CD4-positive, alpha-beta T cell (primary cell): ENCODE data around the gene RAB7A. TPM values are rescaled to one million over a fixed set of nuclear protein-coding genes. Genes with fewer than 3 reads are reported as not detected.

ENCODE experiments used
- ATAC-seq: fragments of 200-7000 bp; cut with Tn5 transposase; one replicate; pipeline ENCODE4 v1.10.0; 2022; ENCODE audit warnings: mild to moderate bottlenecking; ENCODE audit not compliant: poor library complexity
- CTCF ChIA-PET: fragments of 350-600 bp; sonication (Branson Sonifier 250); formaldehyde crosslinking; loops from one replicate; lab custom pipeline; 2021; ENCODE audit warnings: antibody characterized with exemption, inconsistent platforms; lab: Charles Lee
- POLR2A ChIA-PET: fragments of 350-600 bp; sonication (Branson Sonifier 250); formaldehyde crosslinking; loops from one replicate; lab custom pipeline; 2021; ENCODE audit warnings: antibody characterized with exemption, inconsistent platforms; lab: Charles Lee
- DNase-seq, 14 experiments: peaks; one replicate each; pipeline ENCODE4 v3.0.0-alpha.2; 2013 to 2020; ENCODE audit warnings: mixed read lengths in 2 of 14
- H3K27ac ChIP-seq, 2 donors: one replicate each; pipeline versions ENCODE4 v1.5.1 to v1.7.0; 2013; ENCODE audit warnings: low read length in 2 of 2, low read depth in 1 of 2, mild to moderate bottlenecking in 1 of 2
- H3K27me3 ChIP-seq, 2 experiments: 1 replicate in 1 of 2; 2 replicates in 1 of 2; pipeline versions ENCODE4 v1.6.1 to v1.7.0; 2013; ENCODE audit warnings: low read length in 2 of 2, control low read depth in 1 of 2, mild to moderate bottlenecking in 1 of 2, moderate library complexity in 1 of 2; ENCODE audit not compliant: insufficient read depth in 2 of 2, control insufficient read depth in 1 of 2
- H3K36me3 ChIP-seq: one replicate; pipeline ENCODE4 v1.6.1; 2013; ENCODE audit warnings: low read length, control low read depth; ENCODE audit not compliant: insufficient read depth
- H3K4me1 ChIP-seq: one replicate; pipeline ENCODE4 v1.6.1; 2013; ENCODE audit warnings: low read length, control low read depth; ENCODE audit not compliant: insufficient read depth
- H3K4me3 ChIP-seq: one replicate; pipeline ENCODE4 v1.5.1; 2013; ENCODE audit warnings: mild to moderate bottlenecking, low read length, moderate library complexity
- H3K9me3 ChIP-seq, 2 experiments: 1 replicate in 1 of 2; 2 replicates in 1 of 2; pipeline versions ENCODE4 v1.6.1 to v1.7.0; 2013; ENCODE audit warnings: low read length in 2 of 2, mild to moderate bottlenecking in 2 of 2, control low read depth in 1 of 2, moderate library complexity in 1 of 2; ENCODE audit not compliant: control insufficient read depth in 1 of 2, insufficient read depth in 1 of 2
- H3K27ac Mint-ChIP-seq: one replicate; pipeline ENCODE4 v1.8.0; 2020; ENCODE audit warnings: mixed read lengths
- H3K27me3 Mint-ChIP-seq: one replicate; pipeline ENCODE4 v1.8.0; 2021; ENCODE audit warnings: mixed read lengths
- H3K36me3 Mint-ChIP-seq: one replicate; pipeline ENCODE4 v1.8.0; 2021; ENCODE audit warnings: low read depth, mixed read lengths
- H3K4me1 Mint-ChIP-seq: one replicate; pipeline ENCODE4 v1.8.0; 2021; ENCODE audit warnings: low read depth, mixed read lengths
- H3K4me3 Mint-ChIP-seq: one replicate; pipeline ENCODE4 v1.8.0; 2020; ENCODE audit warnings: mild to moderate bottlenecking, mixed read lengths
- H3K9me3 Mint-ChIP-seq: one replicate; pipeline ENCODE4 v1.8.0; 2020; ENCODE audit warnings: mixed read lengths
- intact Hi-C, 2 experiments: fragments of 100-400 bp; cut with DNase I in 1 of 2; cut with micrococcal nuclease in 1 of 2; formaldehyde crosslinking; loops; one replicate each; pipeline versions ENCODE4 v1.15.1 to v1.9.0; 2023 to 2025; cut with DNase I, micrococcal nuclease
- total RNA-seq, 174 experiments: library from RNA in 2 of 174; stranded (reverse) in 2 of 174; gene quantifications; one replicate each; pipeline ENCODE4 v1.2.3 and lab custom pipeline; 2021 to 2026
- TF ChIP-seq, protein P1 (sequence below): fragments of 200-600 bp; IDR thresholded peaks from one replicate; pipeline ENCODE4 v1.8.0; 2022; ENCODE audit warnings: antibody characterized with exemption, mild to moderate bottlenecking

Gene RAB7A
- total RNA-seq, 2 experiments from 2014 or later, result 113 to 121 TPM

- H3K4me1 ChIP-seq, result peaks cover 49% of the 10 kb centered on the region
- H3K9me3 Mint-ChIP-seq, result no peaks in the 10 kb centered on the region
- H3K36me3 ChIP-seq, result peaks cover 34% of the 10 kb centered on the region
- H3K27me3 ChIP-seq, result no peaks in the 10 kb centered on the region
- peak in 4 of 14 experiments; percentile 8 to 52 (median 42) for DNase-seq
- H3K27ac Mint-ChIP-seq, result peak overlapping the region; percentile 79
- H3K4me1 Mint-ChIP-seq, result peaks cover 58% of the 10 kb centered on the region
- ChIA-PET CTCF (interaction anchor here (0.9 to 3.4 kb wide), 15 partner anchors 9 to 177 kb away, joined by 3 to 31 read pairs (median 4); partner anchors contain the start of gene ACAD9), POLR2A (interaction anchor here (0.9 to 7.5 kb wide), 5 partner anchors 10 to 177 kb away, joined by 3 to 83 read pairs (median 8); no protein-coding TSS in a partner anchor)
- H3K36me3 Mint-ChIP-seq, result peaks cover 39% of the 10 kb centered on the region
- TF ChIP-seq, protein P1, sequence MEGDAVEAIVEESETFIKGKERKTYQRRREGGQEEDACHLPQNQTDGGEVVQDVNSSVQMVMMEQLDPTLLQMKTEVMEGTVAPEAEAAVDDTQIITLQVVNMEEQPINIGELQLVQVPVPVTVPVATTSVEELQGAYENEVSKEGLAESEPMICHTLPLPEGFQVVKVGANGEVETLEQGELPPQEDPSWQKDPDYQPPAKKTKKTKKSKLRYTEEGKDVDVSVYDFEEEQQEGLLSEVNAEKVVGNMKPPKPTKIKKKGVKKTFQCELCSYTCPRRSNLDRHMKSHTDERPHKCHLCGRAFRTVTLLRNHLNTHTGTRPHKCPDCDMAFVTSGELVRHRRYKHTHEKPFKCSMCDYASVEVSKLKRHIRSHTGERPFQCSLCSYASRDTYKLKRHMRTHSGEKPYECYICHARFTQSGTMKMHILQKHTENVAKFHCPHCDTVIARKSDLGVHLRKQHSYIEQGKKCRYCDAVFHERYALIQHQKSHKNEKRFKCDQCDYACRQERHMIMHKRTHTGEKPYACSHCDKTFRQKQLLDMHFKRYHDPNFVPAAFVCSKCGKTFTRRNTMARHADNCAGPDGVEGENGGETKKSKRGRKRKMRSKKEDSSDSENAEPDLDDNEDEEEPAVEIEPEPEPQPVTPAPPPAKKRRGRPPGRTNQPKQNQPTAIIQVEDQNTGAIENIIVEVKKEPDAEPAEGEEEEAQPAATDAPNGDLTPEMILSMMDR, result no peak
- H3K4me3 ChIP-seq, result no peak overlapping the region
- no peaks in the 10 kb centered on the region for H3K27me3 Mint-ChIP-seq
- no peaks in the 10 kb centered on the region for H3K9me3 ChIP-seq
- ATAC-seq, result peak; percentile 34
- no peak overlapping the region for H3K4me3 Mint-ChIP-seq
- intact Hi-C loops, result loop anchor here (1.0 to 2.0 kb wide), 3 partner anchors 113 to 177 kb away; no protein-coding TSS in a partner anchor
- H3K27ac ChIP-seq, result peak overlapping the region in 1 of 2 donors; percentile 8
These were observed 68.2 kb downstream of the RAB7A start for GRCh38 chr3:128794067-128794768.

- peaks cover 47% of the 10 kb centered on the region for H3K36me3 Mint-ChIP-seq
- CTCF ChIA-PET, result interaction anchor here (0.6 to 3.4 kb wide), 19 partner anchors 7 to 177 kb away, joined by 3 to 31 read pairs (median 4); partner anchors contain the start of gene ACAD9
- H3K4me3 Mint-ChIP-seq, result peak overlapping the region; percentile 31
- TF ChIP-seq, protein P1, result peak; percentile 77
- peak overlapping the region; percentile 79 for H3K27ac Mint-ChIP-seq
- intact Hi-C loops, result loop anchor here (1.0 to 2.0 kb wide), 4 partner anchors 11 to 178 kb away; no protein-coding TSS in a partner anchor
- peaks cover 41% of the 10 kb centered on the region for H3K36me3 ChIP-seq
- no peaks in the 10 kb centered on the region for H3K27me3 Mint-ChIP-seq
- H3K4me1 ChIP-seq, result peaks cover 44% of the 10 kb centered on the region
- POLR2A ChIA-PET, result interaction anchor here (0.8 to 7.5 kb wide), 8 partner anchors 9 to 178 kb away, joined by 3 to 83 read pairs (median 4); no protein-coding TSS in a partner anchor
- H3K27me3 ChIP-seq, result no peaks in the 10 kb centered on the region
- no peaks in the 10 kb centered on the region for H3K9me3 ChIP-seq
- H3K27ac ChIP-seq, result peak overlapping the region in 1 of 2 donors; percentile 8
- DNase-seq, result peak; percentile 42 to 86 (median 54)
- H3K4me1 Mint-ChIP-seq, result peaks cover 58% of the 10 kb centered on the region
- peak; percentile 98 for ATAC-seq
- no peaks in the 10 kb centered on the region for H3K9me3 Mint-ChIP-seq
- no peak overlapping the region for H3K4me3 ChIP-seq
These were observed 69.0 kb downstream of the RAB7A start for GRCh38 chr3:128794770-128795649.

DNA sequence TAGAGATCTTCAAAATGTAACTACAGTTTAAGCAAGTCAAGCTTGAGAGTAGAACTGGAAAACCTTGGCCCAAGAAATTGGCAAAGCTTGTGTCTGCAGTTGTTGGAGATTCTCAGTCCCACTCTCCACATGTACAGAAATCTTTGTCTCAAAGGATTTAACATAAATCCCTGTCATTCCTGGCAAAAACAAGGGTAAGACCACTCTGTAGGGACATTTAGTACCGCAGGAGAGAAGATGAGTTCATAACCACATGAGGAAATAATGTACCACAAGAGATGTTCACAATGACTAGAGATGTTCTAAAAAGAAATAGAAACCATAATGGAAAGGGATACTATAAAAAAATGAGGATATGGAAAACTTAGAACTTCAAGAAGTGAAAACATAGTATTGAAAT is 73.7 kb downstream of the RAB7A start:
- Histone ChIP-seq H3K36me3 (peaks cover 41% of the 10 kb centered on the region), H3K4me1 (peaks cover 38% of the 10 kb centered on the region), H3K4me3 (no peak overlapping the region), H3K27me3 (no peaks in the 10 kb centered on the region), H3K27ac (peak overlapping the region in 1 of 2 donors; percentile 46), H3K9me3 (no peaks in the 10 kb centered on the region)
- ATAC-seq (no peak), DNase-seq (no peak)
- Mint-ChIP-seq H3K9me3 (no peaks in the 10 kb centered on the region), H3K27ac (peak overlapping the region; percentile 96), H3K4me3 (no peak overlapping the region), H3K4me1 (peaks cover 59% of the 10 kb centered on the region), H3K36me3 (peaks cover 62% of the 10 kb centered on the region), H3K27me3 (no peaks in the 10 kb centered on the region)
- ChIA-PET CTCF (interaction anchor here (1.1 to 3.7 kb wide), 3 partner anchors 12 to 119 kb away, joined by 3 to 18 read pairs (median 3); no protein-coding TSS in a partner anchor), POLR2A (interaction anchor here (0.8 to 7.5 kb wide), 6 partner anchors 10 to 124 kb away, joined by 3 to 83 read pairs (median 6); partner anchors contain the start of gene ACAD9)
- intact Hi-C loops, result loop anchor here in 1 of 2 experiments (1.0 kb wide), 1 partner anchor 23 kb away; no protein-coding TSS in a partner anchor
- TF ChIP-seq, protein P1, result no peak
